ENCODE results near the gene GRK5.

Gene GRK5

GRCh38 chr10:119313024-119313423 is 105.7 kb downstream of the GRK5 start:
- TF ChIP-seq CTCF (IDR thresholded peaks at IDR 0.05; ENCODE audit: unreplicated experiment in 3 of 3) = no peak
- Mint-ChIP-seq H3K27ac (no peak overlapping the region), H3K9me3 (no peaks in the 10 kb centered on the region), H3K27me3 (ENCODE audit: low read depth) (peaks cover 5% of the 10 kb centered on the region), H3K4me1 (peaks cover 43% of the 10 kb centered on the region), H3K36me3 (ENCODE audit: low read depth) (no peaks in the 10 kb centered on the region), H3K4me3 (no peak overlapping the region)

GRCh38 chr10:119313644-119314043 is 106.3 kb downstream of the GRK5 start:
- H3K27ac Mint-ChIP-seq = no peak overlapping the region

GRCh38 chr10:119314061-119314460 is 106.7 kb downstream of the GRK5 start:
- Mint-ChIP-seq H3K27me3 (ENCODE audit: low read depth) (peaks cover 5% of the 10 kb centered on the region), H3K27ac (no peak overlapping the region), H3K4me3 (no peak overlapping the region), H3K4me1 (peaks cover 52% of the 10 kb centered on the region), H3K9me3 (no peaks in the 10 kb centered on the region), H3K36me3 (ENCODE audit: low read depth) (no peaks in the 10 kb centered on the region)
- TF ChIP-seq CTCF (IDR thresholded peaks at IDR 0.05; ENCODE audit: unreplicated experiment in 3 of 3) = no peak

More at GRCh38 chr10:119313644-119314043, 106.3 kb downstream of the GRK5 start:
- H3K4me1 Mint-ChIP-seq = peaks cover 48% of the 10 kb centered on the region
- no peaks in the 10 kb centered on the region for H3K36me3 Mint-ChIP-seq (ENCODE audit: low read depth)
- no peak overlapping the region for H3K4me3 Mint-ChIP-seq
- peaks cover 5% of the 10 kb centered on the region for H3K27me3 Mint-ChIP-seq (ENCODE audit: low read depth)
- no peak for TF ChIP-seq CTCF (IDR thresholded peaks at IDR 0.05; ENCODE audit: unreplicated experiment in 3 of 3)
- H3K9me3 Mint-ChIP-seq = no peaks in the 10 kb centered on the region

- Mint-ChIP-seq H3K27ac (no peak overlapping the region), H3K4me1 (peaks cover 56% of the 10 kb centered on the region), H3K4me3 (no peak overlapping the region), H3K27me3 (ENCODE audit: low read depth) (peaks cover 5% of the 10 kb centered on the region), H3K9me3 (no peaks in the 10 kb centered on the region), H3K36me3 (ENCODE audit: low read depth) (no peaks in the 10 kb centered on the region)
- no peak for TF ChIP-seq CTCF (IDR thresholded peaks at IDR 0.05; ENCODE audit: unreplicated experiment in 3 of 3)
Observed at GRCh38 chr10:119314486-119314885, 107.1 kb downstream of the GRK5 start.

- Mint-ChIP-seq H3K9me3 (no peaks in the 10 kb centered on the region), H3K36me3 (ENCODE audit: low read depth) (no peaks in the 10 kb centered on the region), H3K27ac (no peak overlapping the region), H3K4me1 (peaks cover 62% of the 10 kb centered on the region), H3K4me3 (peak overlapping the region in 1 of 3 experiments; percentile 30), H3K27me3 (ENCODE audit: low read depth) (peaks cover 5% of the 10 kb centered on the region)
- no peak for TF ChIP-seq CTCF (IDR thresholded peaks at IDR 0.05; ENCODE audit: unreplicated experiment in 3 of 3)
Observed at GRCh38 chr10:119315128-119316001, 108.0 kb downstream of the GRK5 start.

GRCh38 chr10:119316002-119316358 is 108.6 kb downstream of the GRK5 start:
- Mint-ChIP-seq H3K27me3 (ENCODE audit: low read depth) (peaks cover 5% of the 10 kb centered on the region), H3K27ac (no peak overlapping the region), H3K4me1 (peaks cover 65% of the 10 kb centered on the region), H3K36me3 (ENCODE audit: low read depth) (no peaks in the 10 kb centered on the region), H3K9me3 (no peaks in the 10 kb centered on the region), H3K4me3 (no peak overlapping the region)
- no peak for TF ChIP-seq CTCF (IDR thresholded peaks at IDR 0.05; ENCODE audit: unreplicated experiment in 3 of 3)
